NCI-H2029 treated with DMSO at 0.1 percent for 48 hours (cell line): Measurements from ENCODE around the gene SHQ1.
A peak's percentile ranks its signal among the peaks of the same experiment; 100 is the strongest.

Source experiments
- DNase-seq: peaks from one replicate; lab custom pipeline; 2025; lab: John Stamatoyannopoulos, UW

Gene SHQ1

GRCh38 chr3:72847751-72848702, at the start of gene SHQ1:
SHQ1 (minus strand) TSS chr3:72848445; CDS start chr3:72848340, 105 bp downstream.
- no peak for DNase-seq

GRCh38 chr3:72897758-72898007, 49.4 kb upstream of the SHQ1 start:
- no peak for DNase-seq

DNA sequence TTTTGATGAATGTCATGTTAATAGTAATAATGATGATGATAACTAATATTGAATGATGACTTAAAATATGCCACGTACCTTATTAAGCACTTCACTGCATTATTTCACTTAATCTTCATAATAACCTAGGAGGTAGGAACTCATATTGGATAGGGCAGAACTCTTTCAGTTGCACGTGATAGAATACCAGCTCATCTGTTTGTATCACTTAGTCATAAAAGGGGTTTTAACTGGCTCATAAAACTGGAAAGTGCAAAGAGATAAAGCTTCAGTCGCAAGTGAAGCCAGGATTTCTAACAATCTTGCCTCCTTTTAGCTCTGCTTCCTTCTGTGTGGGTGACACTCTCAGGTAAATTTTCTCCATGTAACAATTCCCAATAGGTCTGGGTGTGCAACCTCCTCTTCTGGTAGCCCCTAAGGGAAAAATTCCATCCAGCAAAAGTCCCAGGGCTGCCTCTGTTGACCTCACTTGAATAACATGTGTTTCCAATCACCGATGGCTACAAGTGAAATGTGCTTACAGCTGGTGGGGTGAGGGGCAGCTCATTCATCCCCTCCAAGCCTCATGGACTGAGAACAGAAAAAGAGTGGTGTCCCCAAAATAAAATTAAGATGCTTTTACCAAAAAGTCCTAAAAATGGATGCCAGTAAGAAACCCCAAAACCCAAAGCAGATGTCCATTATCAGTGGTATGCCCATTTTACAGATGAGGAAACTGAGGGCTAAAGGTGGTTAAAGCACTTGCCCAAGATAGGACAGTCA, 48.9 kb upstream of the SHQ1 start:
- no peak for DNase-seq

- DNase-seq = no peak
Measured at GRCh38 chr3:72894976-72895552, 46.8 kb upstream of the SHQ1 start.

DNA sequence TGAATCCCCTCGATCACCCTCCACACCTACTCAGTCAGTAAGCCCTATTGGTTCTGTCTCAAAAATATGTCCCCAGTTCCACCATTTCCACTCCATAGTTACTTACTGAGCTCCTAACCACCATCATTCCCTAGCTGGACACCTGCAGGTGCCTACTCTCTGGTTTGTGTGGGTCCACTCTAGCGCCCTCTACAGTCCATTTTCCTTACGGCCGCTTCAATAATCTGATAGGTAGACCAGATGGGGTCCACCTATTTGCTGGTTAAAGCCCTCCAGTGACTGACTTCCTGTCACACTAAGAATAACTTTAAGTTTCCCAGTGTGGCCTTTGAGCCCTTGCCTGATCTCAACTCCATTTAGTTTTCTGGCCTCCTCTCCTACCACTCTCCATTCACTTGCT, 44.6 kb upstream of the SHQ1 start:
- DNase-seq = no peak

DNA sequence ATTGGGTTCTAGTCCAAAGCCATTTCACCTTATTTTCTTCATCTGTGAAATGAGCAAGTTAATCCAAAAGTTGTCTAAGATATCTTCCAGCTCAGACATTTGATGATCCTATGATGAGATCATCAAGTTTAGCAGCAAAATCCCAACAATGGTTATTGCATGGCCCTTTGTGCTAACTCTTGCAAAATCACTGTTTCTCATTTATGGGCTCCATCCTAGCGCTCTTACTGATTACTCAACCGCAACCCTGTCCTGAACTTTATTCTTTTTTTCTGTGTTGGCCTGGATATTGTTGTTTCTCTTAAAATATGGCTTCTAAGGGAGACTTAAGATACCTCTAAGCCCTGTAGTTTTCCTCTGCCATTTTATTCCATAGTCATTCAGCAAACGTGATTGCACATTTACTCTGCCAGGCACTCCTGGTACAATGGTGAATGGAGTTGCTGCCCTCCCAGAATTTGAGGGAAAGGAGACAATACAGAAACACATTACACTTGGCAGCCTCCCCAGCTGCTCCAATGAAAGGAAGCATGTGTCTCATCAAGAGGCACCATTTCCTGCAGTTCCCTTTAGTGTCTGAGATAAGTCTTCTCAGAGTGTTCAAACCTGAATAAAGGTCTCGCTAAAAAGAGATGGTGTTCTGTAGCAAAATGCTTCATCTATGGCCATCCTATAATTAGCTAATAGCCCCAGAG, 44.0 kb upstream of the SHQ1 start:
- no peak for DNase-seq

- DNase-seq = no peak
Measured at GRCh38 chr3:72891053-72891855, 43.0 kb upstream of the SHQ1 start.

DNA sequence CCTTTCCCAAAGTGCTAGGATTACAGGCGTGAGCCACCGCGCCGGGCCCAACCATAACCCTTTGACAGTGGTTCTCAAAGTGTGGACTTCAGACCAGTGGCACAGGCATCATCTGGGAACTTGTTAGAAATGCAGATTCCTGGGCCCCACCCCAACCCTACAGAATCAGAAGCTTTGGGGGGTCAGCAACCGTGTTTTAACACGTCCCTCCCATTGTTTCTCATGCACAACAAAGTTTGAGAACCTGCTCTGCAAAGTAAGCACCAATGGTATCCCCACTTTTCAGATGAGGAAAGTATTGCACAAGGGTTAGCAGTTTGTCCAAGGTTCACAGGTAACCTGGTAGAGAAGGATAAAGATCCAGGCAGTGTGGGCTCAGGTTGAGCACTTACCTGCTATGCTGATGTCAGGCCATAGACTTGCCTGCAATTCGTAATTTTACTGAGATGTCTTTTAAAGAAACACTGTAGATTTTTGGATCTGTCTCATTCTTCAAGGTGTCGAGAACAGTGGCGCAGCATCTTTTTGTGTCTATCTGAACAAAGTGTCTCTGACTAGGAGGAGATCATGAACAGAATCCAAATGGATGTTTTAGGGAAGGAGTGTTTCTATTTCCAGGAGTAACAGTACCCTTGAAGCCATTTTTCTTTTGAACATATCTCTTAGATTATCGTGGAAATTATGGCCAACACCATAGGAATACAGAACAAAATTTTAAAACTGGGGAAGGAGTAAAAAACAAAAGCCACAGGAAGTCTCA, 42.1 kb upstream of the SHQ1 start:
- DNase-seq = no peak

- no peak for DNase-seq
Measured at GRCh38 chr3:72889310-72890165, 41.3 kb upstream of the SHQ1 start.

- no peak for DNase-seq
Measured at GRCh38 chr3:72888546-72889309, 40.5 kb upstream of the SHQ1 start.

- DNase-seq = peak; percentile 28
Measured at GRCh38 chr3:72887705-72888545, 39.7 kb upstream of the SHQ1 start, which contains the start of gene GXYLT2. GXYLT2 (plus strand) TSS chr3:72888046; CDS start chr3:72888234, 188 bp downstream.

- no peak for DNase-seq
Measured at GRCh38 chr3:72887343-72887704, 39.1 kb upstream of the SHQ1 start.

DNA sequence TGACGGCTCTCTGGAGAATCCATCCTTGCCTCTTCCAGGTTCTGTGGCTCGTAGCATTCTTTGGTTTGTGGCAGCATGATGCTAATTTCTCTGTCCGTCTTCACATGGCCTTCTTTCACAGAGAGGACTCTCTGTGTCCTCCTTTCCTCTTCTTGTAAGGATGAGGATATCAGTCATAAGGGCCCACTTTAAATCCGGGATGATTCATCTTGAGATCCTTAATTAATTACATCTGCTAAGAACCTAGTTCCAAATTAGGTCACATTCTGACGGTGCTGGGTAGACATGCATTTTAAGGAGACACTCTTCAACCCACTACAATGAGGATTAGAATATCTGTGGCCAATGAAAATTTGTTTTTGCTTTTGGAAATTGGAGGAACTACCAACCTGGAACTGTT, 23.9 kb upstream of the SHQ1 start:
- no peak for DNase-seq

DNA sequence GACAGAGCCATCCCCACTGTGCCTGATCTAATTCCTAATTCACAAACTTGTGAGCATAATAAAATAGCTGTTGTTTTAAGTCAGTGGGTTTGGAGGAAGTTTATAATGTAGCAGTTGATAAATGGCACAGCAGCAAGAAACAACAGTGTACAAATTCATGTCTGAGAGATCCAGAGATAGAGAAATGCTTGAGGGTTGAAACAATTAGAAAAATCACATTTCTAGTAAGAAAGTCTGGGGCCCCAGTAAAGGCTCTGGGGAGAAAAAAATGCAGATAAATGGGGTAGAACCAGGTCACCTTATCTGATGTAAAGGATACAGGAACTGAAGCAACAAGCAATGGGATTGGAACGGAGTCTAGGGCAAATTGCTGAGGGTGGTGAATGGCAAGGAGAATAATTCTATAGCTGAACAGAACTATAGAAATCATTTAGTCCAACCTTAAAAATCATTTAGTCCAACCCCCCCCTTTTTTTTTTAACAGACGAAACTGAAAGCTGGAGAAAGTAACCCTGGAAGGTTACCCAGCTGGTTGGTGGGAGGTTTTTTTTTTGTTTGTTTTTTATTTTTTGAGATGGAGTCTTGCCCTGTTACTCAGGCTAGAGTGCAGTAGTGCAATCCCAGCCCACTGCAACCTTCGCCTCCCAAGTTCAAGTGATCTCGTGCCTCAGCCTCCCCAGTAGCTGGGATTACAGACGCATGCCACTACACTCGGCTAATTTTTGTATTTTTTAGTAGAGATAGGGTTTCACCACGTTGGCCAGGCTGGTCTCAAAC, 14.3 kb upstream of the SHQ1 start:
- DNase-seq = no peak

DNA sequence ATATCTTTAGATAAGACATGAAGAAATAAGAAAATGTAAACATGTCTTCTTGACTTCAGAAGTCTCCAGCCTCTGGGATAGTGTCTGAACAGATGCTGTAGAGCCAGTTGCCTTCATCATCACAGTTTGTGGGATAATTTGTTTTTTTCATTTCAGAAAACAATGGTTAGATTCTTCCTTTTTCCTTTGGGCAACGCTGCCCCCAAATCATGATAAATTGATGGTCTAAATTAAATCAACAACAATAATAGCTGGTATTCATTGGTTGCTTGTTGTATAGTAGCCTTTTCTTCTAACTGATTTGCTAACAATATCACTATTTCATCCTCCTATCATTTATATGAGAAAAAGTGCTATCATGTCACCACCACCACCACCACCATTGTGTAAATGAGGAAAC, 12.6 kb upstream of the SHQ1 start:
- no peak for DNase-seq

DNA sequence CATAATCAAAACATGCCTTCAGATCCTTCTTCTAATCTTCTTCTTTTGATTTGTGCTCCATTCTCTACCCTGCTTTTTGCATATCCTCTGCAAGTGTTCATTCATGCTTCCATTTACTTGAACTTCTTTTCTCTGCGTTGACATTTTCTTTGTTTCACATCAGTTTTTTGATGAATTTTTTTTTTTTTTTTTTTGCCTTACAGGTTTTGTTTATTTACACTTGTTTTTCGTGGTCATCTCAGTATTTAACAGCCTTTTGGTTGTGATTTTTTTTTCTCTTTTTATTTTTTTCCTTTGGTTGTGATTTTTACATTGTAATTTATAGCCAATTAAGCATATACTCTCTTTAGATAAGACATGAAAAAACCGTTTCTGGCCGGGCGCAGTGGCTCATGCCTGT, 11.8 kb upstream of the SHQ1 start:
- no peak for DNase-seq

DNA sequence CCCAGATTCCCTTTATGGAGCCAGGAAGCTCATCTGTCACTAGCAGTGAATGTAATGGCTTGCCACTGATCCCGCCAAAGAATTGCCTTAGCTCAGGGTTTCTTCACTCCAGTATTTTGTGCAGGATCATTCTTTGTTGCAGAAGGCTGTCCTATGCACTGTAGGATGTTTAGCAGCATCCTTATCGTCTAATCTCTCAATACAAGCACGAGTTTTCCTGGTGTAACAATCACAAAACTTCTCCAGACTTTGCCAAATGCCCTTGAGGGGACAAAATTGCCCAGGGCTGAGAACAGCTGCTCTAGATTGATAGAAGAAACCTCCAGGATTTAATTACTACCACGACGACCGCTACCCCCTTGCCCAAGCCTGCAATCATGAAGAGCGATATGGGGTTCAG, 6.8 kb upstream of the SHQ1 start:
- DNase-seq = no peak
